Natural killer cell (primary cell): ENCODE data around the gene FIBCD1. TPM values are rescaled to one million over a fixed set of nuclear protein-coding genes. Genes with fewer than 3 reads are reported as not detected.

Experiments
- ATAC-seq, 3 donors: fragments of 150-1000 bp in 2 of 3; fragments of 200-7000 bp in 1 of 3; cut with Tn5 transposase; 1 replicate in 1 of 3; 2 replicates in 2 of 3; pipeline ENCODE4 v1.10.0; 2021; ENCODE audit warnings: mild to moderate bottlenecking in 2 of 3, moderate library complexity in 2 of 3
- DNase-seq, 2 donors: peaks; one replicate each; pipeline versions ENCODE4 v3.0.0 to v3.0.0-alpha.2; 2013 to 2021; ENCODE audit warnings: mixed read lengths in 1 of 2
- H3K27ac ChIP-seq: one replicate; pipeline ENCODE4 v1.5.1; 2013; ENCODE audit warnings: mild to moderate bottlenecking, low read length
- H3K27me3 ChIP-seq: one replicate; pipeline ENCODE4 v1.6.1; 2013; ENCODE audit warnings: low read length; ENCODE audit not compliant: control insufficient read depth, insufficient read depth
- H3K36me3 ChIP-seq: one replicate; pipeline ENCODE4 v1.6.1; 2013; ENCODE audit warnings: low read length; ENCODE audit not compliant: control insufficient read depth, insufficient read depth
- H3K4me1 ChIP-seq: one replicate; pipeline ENCODE4 v1.6.1; 2013; ENCODE audit warnings: low read length; ENCODE audit not compliant: control insufficient read depth, insufficient read depth
- H3K4me3 ChIP-seq: one replicate; pipeline ENCODE4 v1.5.1; 2013; ENCODE audit warnings: low read length
- H3K9me3 ChIP-seq: one replicate; pipeline ENCODE4 v1.6.1; 2013; ENCODE audit warnings: low read length; ENCODE audit not compliant: control insufficient read depth, insufficient read depth
- H3K27ac Mint-ChIP-seq, 2 donors: one replicate each; pipeline ENCODE4 v1.8.0; 2022; ENCODE audit warnings: mild to moderate bottlenecking in 2 of 2, mixed read lengths in 2 of 2, moderate library complexity in 1 of 2
- H3K27me3 Mint-ChIP-seq, 2 donors: one replicate each; pipeline ENCODE4 v1.8.0; 2022; ENCODE audit warnings: low read depth in 2 of 2, mixed read lengths in 2 of 2
- H3K36me3 Mint-ChIP-seq: one replicate; pipeline ENCODE4 v1.8.0; 2022; ENCODE audit warnings: mixed read lengths
- H3K4me1 Mint-ChIP-seq, 2 donors: one replicate each; pipeline ENCODE4 v1.8.0; 2022; ENCODE audit warnings: mixed read lengths in 2 of 2
- H3K4me3 Mint-ChIP-seq: one replicate; pipeline ENCODE4 v1.8.0; 2022; ENCODE audit warnings: mild to moderate bottlenecking, moderate library complexity, mixed read lengths
- H3K9me3 Mint-ChIP-seq, 2 donors: one replicate each; pipeline ENCODE4 v1.8.0; 2022; ENCODE audit warnings: mixed read lengths in 2 of 2
- WGBS: methylation state at CpG from one replicate; pipeline ENCODE4 v1.1.7; 2013; ENCODE audit warnings: missing lambda C conversion rate; ENCODE audit not compliant: insufficient coverage; 5-methylcytosine and 5-hydroxymethylcytosine counted together
- intact Hi-C: fragments of 100-400 bp; cut with micrococcal nuclease; formaldehyde crosslinking; loops from one replicate; pipeline ENCODE4 v1.14.2; 2022
- total RNA-seq, 4 donors: library from RNA; stranded (reverse); fragments of 120-200 nt in 1 of 4; gene quantifications; one replicate each; pipeline versions ENCODE4 v1.2.3 to v1.2.4, GENCODE V29; 2013 to 2022
- TF ChIP-seq, protein P1 (sequence below): fragments of 200-600 bp; IDR thresholded peaks from one replicate; pipeline ENCODE4 v1.8.0; 2022; ENCODE audit warnings: antibody characterized with exemption

FIBCD1 gene
- total RNA-seq, 3 donors from 2014 or later (not counting 1 experiment from before 2014, with no cell fraction given): not detected

DNA sequence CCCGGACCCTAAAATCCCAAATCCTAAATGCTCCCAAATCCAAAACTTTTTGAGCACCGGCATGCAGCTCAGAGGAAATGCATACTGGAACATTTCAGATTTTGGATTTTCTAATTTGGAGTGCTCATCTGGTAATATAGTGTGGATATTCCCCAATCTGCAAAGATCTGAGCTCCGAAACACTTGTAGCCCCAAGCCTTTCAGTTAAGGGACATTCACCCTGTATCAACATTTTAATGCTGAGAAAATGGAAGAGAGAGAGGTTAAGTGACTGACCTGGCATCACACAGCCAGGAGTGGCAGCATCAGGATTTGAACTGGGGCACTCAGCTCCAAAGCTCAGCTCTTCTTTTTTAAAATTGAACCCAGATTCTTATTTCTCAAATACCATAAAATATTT, 73.1 kb downstream of the FIBCD1 start:
- TF ChIP-seq, protein P1, sequence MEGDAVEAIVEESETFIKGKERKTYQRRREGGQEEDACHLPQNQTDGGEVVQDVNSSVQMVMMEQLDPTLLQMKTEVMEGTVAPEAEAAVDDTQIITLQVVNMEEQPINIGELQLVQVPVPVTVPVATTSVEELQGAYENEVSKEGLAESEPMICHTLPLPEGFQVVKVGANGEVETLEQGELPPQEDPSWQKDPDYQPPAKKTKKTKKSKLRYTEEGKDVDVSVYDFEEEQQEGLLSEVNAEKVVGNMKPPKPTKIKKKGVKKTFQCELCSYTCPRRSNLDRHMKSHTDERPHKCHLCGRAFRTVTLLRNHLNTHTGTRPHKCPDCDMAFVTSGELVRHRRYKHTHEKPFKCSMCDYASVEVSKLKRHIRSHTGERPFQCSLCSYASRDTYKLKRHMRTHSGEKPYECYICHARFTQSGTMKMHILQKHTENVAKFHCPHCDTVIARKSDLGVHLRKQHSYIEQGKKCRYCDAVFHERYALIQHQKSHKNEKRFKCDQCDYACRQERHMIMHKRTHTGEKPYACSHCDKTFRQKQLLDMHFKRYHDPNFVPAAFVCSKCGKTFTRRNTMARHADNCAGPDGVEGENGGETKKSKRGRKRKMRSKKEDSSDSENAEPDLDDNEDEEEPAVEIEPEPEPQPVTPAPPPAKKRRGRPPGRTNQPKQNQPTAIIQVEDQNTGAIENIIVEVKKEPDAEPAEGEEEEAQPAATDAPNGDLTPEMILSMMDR: no peak
- no peaks in the 10 kb centered on the region for H3K36me3 Mint-ChIP-seq
- intact Hi-C loops: loop anchor here (1.0 to 10.0 kb wide), 2 partner anchors 95 to 401 kb away; no protein-coding TSS in a partner anchor

DNA sequence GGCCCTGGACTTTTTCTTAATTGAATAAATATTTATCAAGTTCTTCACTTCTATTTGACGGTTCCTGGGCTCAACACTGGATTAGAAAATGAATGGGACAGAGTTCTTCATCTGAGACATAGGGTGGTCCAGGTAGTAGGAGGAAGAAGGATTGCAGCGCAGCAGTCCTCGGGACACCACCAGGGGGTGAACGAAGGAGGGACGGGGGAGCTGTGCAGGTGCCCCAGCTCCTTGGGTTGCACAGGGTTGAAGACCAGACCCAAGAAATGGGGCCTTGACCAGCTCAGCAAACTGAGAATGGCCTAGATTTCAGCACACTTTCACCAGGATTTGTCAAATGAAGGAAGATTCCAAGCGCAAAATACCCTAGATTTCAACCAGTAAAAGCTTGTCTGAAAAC, 74.5 kb downstream of the FIBCD1 start:
- no peaks in the 10 kb centered on the region for H3K36me3 Mint-ChIP-seq
- no peaks in the 10 kb centered on the region for H3K27me3 ChIP-seq
- no peaks in the 10 kb centered on the region for H3K4me1 ChIP-seq
- no peaks in the 10 kb centered on the region for H3K36me3 ChIP-seq
- DNase-seq (no peak), ATAC-seq (no peak)
- no peak overlapping the region for H3K27ac ChIP-seq
- intact Hi-C loops: loop anchor here (10.0 kb wide), 1 partner anchor 400 kb away; no protein-coding TSS in a partner anchor
- no peak overlapping the region for H3K27ac Mint-ChIP-seq
- no peaks in the 10 kb centered on the region for H3K9me3 ChIP-seq
- H3K9me3 Mint-ChIP-seq: no peaks in the 10 kb centered on the region
- H3K4me3 ChIP-seq: no peak overlapping the region
- peaks cover 7 to 16% of the 10 kb centered on the region in 2 donors for H3K4me1 Mint-ChIP-seq
- 92% methylated on average over 6 of the region's 6 CpGs for WGBS
- TF ChIP-seq, protein P1: no peak
- no peak overlapping the region for H3K4me3 Mint-ChIP-seq
- no peaks in the 10 kb centered on the region for H3K27me3 Mint-ChIP-seq

More for the DNA sequence above, 73.1 kb downstream of the FIBCD1 start:
- H3K9me3 Mint-ChIP-seq: no peaks in the 10 kb centered on the region
- H3K27me3 ChIP-seq: no peaks in the 10 kb centered on the region
- no peak overlapping the region for H3K4me3 ChIP-seq
- peak overlapping the region in 1 of 2 donors; percentile 13 for H3K27ac Mint-ChIP-seq
- no peaks in the 10 kb centered on the region for H3K27me3 Mint-ChIP-seq
- H3K4me1 Mint-ChIP-seq: peaks cover 7 to 16% of the 10 kb centered on the region in 2 donors
- no peak for DNase-seq
- no peaks in the 10 kb centered on the region for H3K36me3 ChIP-seq
- no peak overlapping the region for H3K4me3 Mint-ChIP-seq
- H3K4me1 ChIP-seq: no peaks in the 10 kb centered on the region
- H3K9me3 ChIP-seq: no peaks in the 10 kb centered on the region
- no peak overlapping the region for H3K27ac ChIP-seq
- no peak for ATAC-seq
- WGBS: 100% methylated on average over 3 of the region's 3 CpGs

DNA sequence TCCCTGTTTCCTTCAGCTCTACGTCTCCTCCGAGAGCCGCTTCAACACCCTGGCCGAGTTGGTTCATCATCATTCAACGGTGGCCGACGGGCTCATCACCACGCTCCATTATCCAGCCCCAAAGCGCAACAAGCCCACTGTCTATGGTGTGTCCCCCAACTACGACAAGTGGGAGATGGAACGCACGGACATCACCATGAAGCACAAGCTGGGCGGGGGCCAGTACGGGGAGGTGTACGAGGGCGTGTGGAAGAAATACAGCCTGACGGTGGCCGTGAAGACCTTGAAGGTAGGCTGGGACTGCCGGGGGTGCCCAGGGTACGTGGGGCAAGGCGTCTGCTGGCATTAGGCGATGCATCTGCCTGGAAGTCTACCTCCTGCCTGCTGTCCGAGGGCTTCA, 76.3 kb downstream of the FIBCD1 start:
- intact Hi-C loops: loop anchor here (1.0 to 10.0 kb wide), 2 partner anchors 155 to 398 kb away; no protein-coding TSS in a partner anchor
- Histone ChIP-seq H3K4me3 (no peak overlapping the region), H3K9me3 (no peaks in the 10 kb centered on the region), H3K36me3 (no peaks in the 10 kb centered on the region), H3K4me1 (no peaks in the 10 kb centered on the region), H3K27me3 (no peaks in the 10 kb centered on the region), H3K27ac (no peak overlapping the region)
- Mint-ChIP-seq H3K9me3 (no peaks in the 10 kb centered on the region), H3K4me1 (peaks cover 7 to 16% of the 10 kb centered on the region in 2 donors), H3K27me3 (no peaks in the 10 kb centered on the region), H3K4me3 (no peak overlapping the region), H3K27ac (no peak overlapping the region), H3K36me3 (no peaks in the 10 kb centered on the region)
- TF ChIP-seq, protein P1: no peak
- DNase-seq (no peak), ATAC-seq (no peak)
- 97% methylated on average over 23 of the region's 23 CpGs for WGBS

DNA sequence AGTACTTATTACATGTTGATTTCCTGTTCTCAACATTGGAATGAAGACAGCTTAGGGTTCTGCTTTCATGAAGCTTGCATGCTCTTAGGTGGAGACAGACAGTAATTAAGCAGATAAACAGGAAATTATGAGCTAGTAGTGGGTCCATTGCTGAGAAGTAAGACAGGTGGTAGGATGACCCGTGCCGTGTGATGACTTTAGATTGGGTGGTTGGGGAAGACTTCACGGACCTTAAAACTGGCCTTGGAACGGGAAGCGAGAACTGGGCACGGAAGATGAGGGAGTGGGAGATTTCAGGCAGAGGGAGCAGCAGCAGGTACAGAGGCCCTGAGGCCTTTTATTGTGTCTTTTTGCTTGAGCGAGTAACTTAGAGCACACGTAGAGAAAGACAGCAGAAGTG, 76.8 kb downstream of the FIBCD1 start:
- Mint-ChIP-seq H3K27ac (no peak overlapping the region), H3K4me1 (peaks cover 7 to 16% of the 10 kb centered on the region in 2 donors), H3K36me3 (no peaks in the 10 kb centered on the region), H3K9me3 (no peaks in the 10 kb centered on the region), H3K27me3 (no peaks in the 10 kb centered on the region), H3K4me3 (no peak overlapping the region)
- ATAC-seq (no peak), DNase-seq (no peak)
- 97% methylated on average over 8 of the region's 8 CpGs for WGBS
- Histone ChIP-seq H3K36me3 (no peaks in the 10 kb centered on the region), H3K27me3 (no peaks in the 10 kb centered on the region), H3K4me3 (no peak overlapping the region), H3K9me3 (no peaks in the 10 kb centered on the region), H3K4me1 (no peaks in the 10 kb centered on the region), H3K27ac (no peak overlapping the region)
- TF ChIP-seq, protein P1: no peak
- intact Hi-C loops: loop anchor here (10.0 kb wide), 1 partner anchor 397 kb away; no protein-coding TSS in a partner anchor
